ENCODE measurements around the gene C1orf216. TPM values are rescaled to one million over a fixed set of nuclear protein-coding genes. Genes with fewer than 3 reads are reported as not detected.
"Not testable (repeated sequence)": the region's sequence is repeated elsewhere in the genome, so short reads cannot be mapped to it uniquely, and the experiment has no call there.

C1orf216 gene
- total RNA-seq, 2 experiments from 2014 or later, result 2.9 to 3.8 TPM

DNA sequence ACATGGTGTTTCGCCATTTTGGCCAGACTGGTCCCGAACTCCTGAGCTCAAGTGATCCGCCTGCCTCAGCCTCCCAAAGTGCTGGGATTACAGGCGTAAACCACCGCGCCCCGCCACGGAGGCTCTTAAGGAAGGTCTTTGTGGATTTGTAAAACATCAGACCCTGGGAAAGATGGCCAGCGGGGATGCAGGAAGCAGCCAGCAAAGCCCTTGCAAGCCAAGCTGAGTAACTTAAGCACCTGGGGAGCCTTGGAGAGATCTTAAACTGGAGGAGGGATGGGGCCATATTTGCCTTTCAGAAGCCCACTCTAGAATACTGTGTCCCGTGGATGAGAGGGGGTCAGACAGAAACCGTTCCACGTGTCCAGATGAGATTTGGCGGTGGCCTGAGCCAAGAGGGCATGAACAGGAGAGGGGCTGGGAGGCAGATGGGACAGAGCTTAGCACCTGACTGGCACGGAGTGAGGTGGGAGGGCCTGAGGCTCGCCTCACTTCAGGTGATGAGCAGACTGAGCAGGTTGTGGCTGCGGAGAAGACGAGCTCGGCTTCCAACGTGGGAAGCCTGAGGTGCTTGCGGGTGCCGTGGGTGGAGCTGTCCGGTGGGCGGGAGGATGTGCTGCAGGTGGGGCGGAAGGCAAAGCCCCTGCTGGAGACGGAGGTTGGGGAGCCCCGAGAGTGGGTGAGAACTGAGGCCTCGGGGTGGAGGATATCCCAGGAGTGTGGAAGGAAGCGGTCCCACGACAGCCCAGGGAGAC lies 11.7 kb downstream of the C1orf216 start:
- Mint-ChIP-seq H3K4me1 (ENCODE audit: low read depth) (peaks cover 23% of the 10 kb centered on the region), H3K9me3 (no peaks in the 10 kb centered on the region), H3K27ac (no peak overlapping the region), H3K36me3 (ENCODE audit: low read depth) (no peaks in the 10 kb centered on the region), H3K4me3 (peak overlapping the region; percentile 76), H3K27me3 (peaks cover 62% of the 10 kb centered on the region)
- no peaks in the 10 kb centered on the region for H3K36me3 ChIP-seq (ENCODE audit: insufficient read depth, low read length)
- no peak overlapping the region for H3K27ac ChIP-seq (ENCODE audit: low read depth in 1 of 2, low read length in 2 of 2)
- H3K27me3 ChIP-seq (ENCODE audit: control insufficient read depth in 1 of 2, insufficient read depth in 2 of 2, low read length in 2 of 2), result peaks cover 32 to 40% of the 10 kb centered on the region in 2 experiments
- peak overlapping the region; percentile 49 for H3K4me3 ChIP-seq (ENCODE audit: low read length)
- peaks cover 19% of the 10 kb centered on the region for H3K4me1 ChIP-seq (ENCODE audit: insufficient read depth, low read length)
- intact Hi-C loops (cut with DNase I, micrococcal nuclease), result no loop called here
- ATAC-seq (ENCODE audit: poor library complexity) (peak; percentile 63), DNase-seq (peak in 9 of 14 experiments; percentile 6 to 62 (median 37))
- TF ChIP-seq, protein P1, sequence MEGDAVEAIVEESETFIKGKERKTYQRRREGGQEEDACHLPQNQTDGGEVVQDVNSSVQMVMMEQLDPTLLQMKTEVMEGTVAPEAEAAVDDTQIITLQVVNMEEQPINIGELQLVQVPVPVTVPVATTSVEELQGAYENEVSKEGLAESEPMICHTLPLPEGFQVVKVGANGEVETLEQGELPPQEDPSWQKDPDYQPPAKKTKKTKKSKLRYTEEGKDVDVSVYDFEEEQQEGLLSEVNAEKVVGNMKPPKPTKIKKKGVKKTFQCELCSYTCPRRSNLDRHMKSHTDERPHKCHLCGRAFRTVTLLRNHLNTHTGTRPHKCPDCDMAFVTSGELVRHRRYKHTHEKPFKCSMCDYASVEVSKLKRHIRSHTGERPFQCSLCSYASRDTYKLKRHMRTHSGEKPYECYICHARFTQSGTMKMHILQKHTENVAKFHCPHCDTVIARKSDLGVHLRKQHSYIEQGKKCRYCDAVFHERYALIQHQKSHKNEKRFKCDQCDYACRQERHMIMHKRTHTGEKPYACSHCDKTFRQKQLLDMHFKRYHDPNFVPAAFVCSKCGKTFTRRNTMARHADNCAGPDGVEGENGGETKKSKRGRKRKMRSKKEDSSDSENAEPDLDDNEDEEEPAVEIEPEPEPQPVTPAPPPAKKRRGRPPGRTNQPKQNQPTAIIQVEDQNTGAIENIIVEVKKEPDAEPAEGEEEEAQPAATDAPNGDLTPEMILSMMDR (IDR thresholded peaks at IDR 0.05), result no peak
- H3K9me3 ChIP-seq (ENCODE audit: control insufficient read depth in 1 of 2, insufficient read depth in 1 of 2, low read length in 2 of 2), result peaks cover 0 to 5% of the 10 kb centered on the region in 2 experiments
- ChIA-PET CTCF (interaction anchor here (1.2 to 1.6 kb wide), 2 partner anchors 9 to 139 kb away, joined by 4 to 11 read pairs; no protein-coding TSS in a partner anchor), POLR2A (interaction anchor here (0.8 kb wide), 1 partner anchor 9 kb away, joined by 3 read pairs; no protein-coding TSS in a partner anchor)

DNA sequence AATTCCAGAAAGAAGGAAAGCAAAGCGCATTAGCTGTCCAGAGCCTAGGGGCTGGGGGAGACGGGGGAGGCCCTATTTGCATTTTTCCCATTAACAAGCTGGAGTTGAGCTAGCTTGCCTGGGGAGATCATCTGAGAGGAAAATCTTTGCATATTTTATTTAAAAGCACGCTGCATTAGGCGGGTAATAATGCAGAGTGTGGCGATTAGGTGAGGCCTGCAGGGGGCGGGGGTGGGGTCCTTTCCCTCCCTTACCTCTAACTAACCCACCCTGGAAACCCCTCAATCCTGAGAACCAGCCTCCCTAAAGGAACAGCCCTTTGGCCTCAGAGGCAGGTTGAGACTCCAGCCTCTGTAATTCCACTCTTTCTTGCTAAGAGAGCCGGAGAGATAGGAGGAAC lies 16.2 kb downstream of the C1orf216 start:
- H3K4me1 Mint-ChIP-seq (ENCODE audit: low read depth), result peaks cover 8% of the 10 kb centered on the region
- no peaks in the 10 kb centered on the region for H3K36me3 Mint-ChIP-seq (ENCODE audit: low read depth)
- H3K27ac ChIP-seq (ENCODE audit: low read depth in 1 of 2, low read length in 2 of 2), result no peak overlapping the region
- DNase-seq (no peak), ATAC-seq (ENCODE audit: poor library complexity) (no peak)
- no peak overlapping the region for H3K4me3 ChIP-seq (ENCODE audit: low read length)
- ChIA-PET CTCF (no interaction called here), POLR2A (no interaction called here)
- H3K27ac Mint-ChIP-seq, result no peak overlapping the region
- H3K4me1 ChIP-seq (ENCODE audit: insufficient read depth, low read length), result peaks cover 8% of the 10 kb centered on the region
- no peaks in the 10 kb centered on the region for H3K36me3 ChIP-seq (ENCODE audit: insufficient read depth, low read length)
- H3K9me3 ChIP-seq (ENCODE audit: control insufficient read depth in 1 of 2, insufficient read depth in 1 of 2, low read length in 2 of 2), result no peaks in the 10 kb centered on the region
- peaks cover 42 to 55% of the 10 kb centered on the region in 2 experiments for H3K27me3 ChIP-seq (ENCODE audit: control insufficient read depth in 1 of 2, insufficient read depth in 2 of 2, low read length in 2 of 2)
- H3K4me3 Mint-ChIP-seq, result no peak overlapping the region
- TF ChIP-seq, protein P1 (IDR thresholded peaks at IDR 0.05), result no peak
- H3K27me3 Mint-ChIP-seq, result peaks cover 79% of the 10 kb centered on the region
- no peaks in the 10 kb centered on the region for H3K9me3 Mint-ChIP-seq
- intact Hi-C loops (cut with DNase I, micrococcal nuclease), result no loop called here

DNA sequence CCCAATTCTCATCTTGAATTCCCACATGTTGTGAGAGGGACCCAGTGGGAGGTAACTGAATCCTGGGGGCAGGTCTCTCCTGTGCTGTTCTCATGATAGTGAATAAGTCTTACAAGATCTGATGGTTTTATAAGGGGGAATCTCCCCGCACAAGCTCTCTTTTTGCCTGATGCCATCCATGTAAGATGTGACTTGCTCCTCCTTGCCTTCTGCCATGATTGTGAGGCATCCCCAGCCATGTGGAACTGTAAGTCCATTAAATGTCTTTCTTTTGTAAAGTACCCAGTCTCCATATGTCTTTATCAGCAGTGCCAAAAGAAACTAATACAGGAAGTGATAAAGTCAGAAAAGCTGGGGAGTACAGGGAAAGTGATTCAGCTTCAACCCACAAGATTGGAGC lies 19.5 kb downstream of the C1orf216 start:
- intact Hi-C loops (cut with DNase I, micrococcal nuclease); POLR2A ChIA-PET; H3K4me3 ChIP-seq (ENCODE audit: low read length); H3K4me3 Mint-ChIP-seq; H3K4me1 ChIP-seq (ENCODE audit: insufficient read depth, low read length); H3K9me3 Mint-ChIP-seq; DNase-seq; H3K27ac Mint-ChIP-seq; H3K4me1 Mint-ChIP-seq (ENCODE audit: low read depth); ATAC-seq (ENCODE audit: poor library complexity); H3K9me3 ChIP-seq (ENCODE audit: control insufficient read depth in 1 of 2, insufficient read depth in 1 of 2, low read length in 2 of 2); H3K36me3 Mint-ChIP-seq (ENCODE audit: low read depth); H3K27ac ChIP-seq (ENCODE audit: low read depth in 1 of 2, low read length in 2 of 2); H3K36me3 ChIP-seq (ENCODE audit: insufficient read depth, low read length): not testable (repeated sequence)
- CTCF ChIA-PET, result interaction anchor here (1.5 kb wide), 1 partner anchor 27 kb away, joined by 3 read pairs; no protein-coding TSS in a partner anchor
- peaks cover 31 to 50% of the 10 kb centered on the region in 2 experiments for H3K27me3 ChIP-seq (ENCODE audit: control insufficient read depth in 1 of 2, insufficient read depth in 2 of 2, low read length in 2 of 2)
- peaks cover 60% of the 10 kb centered on the region for H3K27me3 Mint-ChIP-seq

Measured in CD4-positive, alpha-beta T cell (primary cell).